Psoas muscle (tissue), 8 donors: ENCODE measurements around the gene BRI3. TPM values are rescaled to one million over a fixed set of nuclear protein-coding genes. Genes with fewer than 3 reads are reported as not detected.

Experiments
- ATAC-seq, 4 donors: fragments of 200-7000 bp; cut with Tn5 transposase; one replicate each; pipeline ENCODE4 v1.9.1; 2020; ENCODE audit warnings: moderate library complexity in 3 of 4, mild to moderate bottlenecking in 2 of 4
- DNase-seq, 2 donors: peaks; one replicate each; pipeline ENCODE4 v3.0.0-alpha.2; 2020
- H3K27ac ChIP-seq: fragments of 200-600 bp; one replicate; pipeline ENCODE4 v1.8.0; 2022
- H3K27me3 ChIP-seq, 3 donors: fragments of 200-600 bp in 1 of 3; one replicate each; pipeline versions ENCODE4 v1.6.1 to v1.8.0; 2013 to 2022; ENCODE audit warnings: low read length in 2 of 3, mild to moderate bottlenecking in 2 of 3, moderate library complexity in 1 of 3; ENCODE audit not compliant: insufficient read depth in 3 of 3
- H3K36me3 ChIP-seq, 2 donors: fragments of 200-600 bp in 1 of 2; one replicate each; pipeline versions ENCODE4 v1.6.1 to v1.8.0; 2013 to 2022; ENCODE audit warnings: low read depth in 1 of 2, mild to moderate bottlenecking in 1 of 2, moderate library complexity in 1 of 2; ENCODE audit not compliant: insufficient read depth in 1 of 2
- H3K4me1 ChIP-seq: fragments of 200-600 bp; one replicate; pipeline ENCODE4 v1.8.0; 2022
- H3K4me3 ChIP-seq: fragments of 200-600 bp; one replicate; pipeline ENCODE4 v1.8.0; 2022; ENCODE audit warnings: mild to moderate bottlenecking
- H3K9me3 ChIP-seq: fragments of 200-600 bp; one replicate; pipeline ENCODE4 v1.8.0; 2022
- CTCF ChIP-seq: fragments of 200-600 bp; IDR thresholded peaks from one replicate; pipeline ENCODE4 v1.8.0; 2022; ENCODE audit warnings: antibody characterized with exemption
- WGBS, 3 donors: extraction: QIAGEN DNeasy Blood & Tissue Kit; methylation state at CpG; one replicate each; pipeline versions ENCODE4 v1.1.6 to v1.1.7; 2013; 5-methylcytosine and 5-hydroxymethylcytosine counted together
- intact Hi-C, 2 donors: fragments of 100-400 bp; cut with DNase I; formaldehyde crosslinking; loops; one replicate each; pipeline versions ENCODE4 v1.11.0 to v1.14.2; 2022
- long read RNA-seq, 2 donors: library from polyadenylated mRNA; unstranded; transcript quantifications; one replicate each; pipeline ENCODE4 v2.0.0, GENCODE V29; 2021
- polyA plus RNA-seq, 3 donors: library from polyadenylated mRNA; stranded (reverse); fragments of 200-250 nt; gene quantifications; one replicate each; pipeline ENCODE4 v1.2.3, GENCODE V29; 2013
- total RNA-seq, 4 donors: library from RNA; stranded (reverse); fragmentation: NEBNext Ultra II Directional in 2 of 4; extraction: Animal tissue kit (Norgen Biotek cat#: 25700) in 2 of 4; gene quantifications; one replicate each; pipeline versions ENCODE4 v1.2.1 to v1.2.4, GENCODE V29; 2021 to 2023
- donor health status: healthy with polysubstance abuse.
- donor health status: DM: no; HTN: no; CAD: no; lungs with moderate emphysema.
- donor health status: Bipolar disorder and iron deficiency.
- donor health status: healthy.
- donor health status: DM: yes; HTN: yes; CAD: no.
- donor health status: DM: no; HTN: no; CAD: no.
- donor health status: DM: no; HTN: no; CAD: no.
- donor health status: DM: yes; HTN: yes; CAD: no.

The BRI3 gene
- total RNA-seq = 100 to 1,000 TPM; 231 to 529 (median 366) TPM
- 100 to 1,000 TPM; 301 to 509 (median 443) TPM for polyA plus RNA-seq
- long read RNA-seq, donor 1, transcript BRI3-201 (3 exons, 780 nt) = major isoform, 24 of 38 reads
- long read RNA-seq, donor 1, partial matches to known transcripts = 2 of 38 reads
- long read RNA-seq, donor 1, other reads (novel, unspliced or antisense) = 12 of 38 reads
- long read RNA-seq, donor 2, transcript BRI3-201 (3 exons, 780 nt) = major isoform, 57 of 92 reads
- long read RNA-seq, donor 2, partial matches to known transcripts = 6 of 92 reads
- long read RNA-seq, donor 2, other reads (novel, unspliced or antisense) = 29 of 92 reads

- TF ChIP-seq CTCF = peak; percentile 35
- WGBS, 3 donors = 1% methylated on average over 26 to 88 of the region's 92 CpGs
- intact Hi-C loops = loop anchor here (2.0 to 10.0 kb wide), 3 partner anchors 28 to 124 kb away; partner anchors contain the start of genes BAIAP2L1 (in 1 of the 2) and TECPR1 (in 1 of the 2)
- Histone ChIP-seq H3K4me1 (peaks cover 33% of the 10 kb centered on the region), H3K27me3 (no peaks in the 10 kb centered on the region), H3K4me3 (peak within 1 kb of the TSS; percentile 90), H3K9me3 (no peaks in the 10 kb centered on the region), H3K27ac (peak within 1 kb of the TSS; percentile 99), H3K36me3 (no peaks in the 10 kb centered on the region)
- ATAC-seq (peak; percentile 59 to 65 (median 62)), DNase-seq (peak; percentile 95)
Observed at GRCh38 chr7:98280791-98281756, at the start of gene BRI3. Gene BRI3, plus strand, starts transcription at chr7:98281686. Its CDS starts 110 bp downstream, at chr7:98281796.

- H3K4me1 ChIP-seq = peaks cover 8% of the 10 kb centered on the region
- no peak overlapping the region for H3K27ac ChIP-seq
- WGBS, 3 donors = 94 to 97% (median 95%) methylated on average over 7 to 8 of the region's 8 CpGs
- intact Hi-C loops = no loop called here
- TF ChIP-seq CTCF = no peak
- H3K9me3 ChIP-seq = no peaks in the 10 kb centered on the region
- ATAC-seq (no peak), DNase-seq (no peak)
- H3K36me3 ChIP-seq = peaks cover 0 to 34% of the 10 kb centered on the region in 2 donors
- no peak overlapping the region for H3K4me3 ChIP-seq
- H3K27me3 ChIP-seq = no peaks in the 10 kb centered on the region
Observed at GRCh38 chr7:98232263-98232585, 49.3 kb upstream of the BRI3 start.

- no peak for DNase-seq
- peaks cover 0 to 37% of the 10 kb centered on the region in 2 donors for H3K36me3 ChIP-seq
- 84 to 93% (median 87%) methylated on average over 16 of the region's 16 CpGs for WGBS, 3 donors
Observed at GRCh38 chr7:98232799-98233198, 48.7 kb upstream of the BRI3 start.

More at GRCh38 chr7:98232799-98233198, 48.7 kb upstream of the BRI3 start:
- Histone ChIP-seq H3K4me3 (no peak overlapping the region), H3K4me1 (peaks cover 8% of the 10 kb centered on the region), H3K27ac (no peak overlapping the region), H3K9me3 (no peaks in the 10 kb centered on the region), H3K27me3 (no peaks in the 10 kb centered on the region)
- no peak for ATAC-seq
- intact Hi-C loops = no loop called here
- TF ChIP-seq CTCF = no peak
